ELF-1 (cell line): Measurements from ENCODE around the gene PPP1R14C.

Experiments
- DNase-seq: peaks from one replicate; pipeline ENCODE4 v3.0.0-alpha.2; 2016; ENCODE audit warnings: low read depth, low spot score

The PPP1R14C gene

DNA sequence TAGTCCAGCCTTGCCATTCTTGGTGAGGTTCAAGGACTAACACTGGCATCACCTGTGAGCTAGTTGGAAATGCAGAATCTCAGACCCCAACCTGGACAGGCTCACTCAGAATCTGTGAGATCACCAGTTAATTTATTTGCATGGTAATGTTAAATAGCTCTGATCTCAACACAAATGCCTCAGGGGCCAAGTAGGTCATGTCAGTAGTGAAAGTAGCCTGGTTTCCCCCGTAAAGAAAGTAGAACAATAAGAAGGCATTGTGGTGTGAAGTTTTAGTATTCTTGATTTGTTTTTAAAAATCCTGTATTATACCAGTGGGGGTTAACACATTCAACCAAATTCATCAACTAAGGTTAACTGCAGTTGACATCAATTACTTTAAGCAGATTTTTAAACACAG lies 105.5 kb downstream of the PPP1R14C start:
- DNase-seq = no peak

DNA sequence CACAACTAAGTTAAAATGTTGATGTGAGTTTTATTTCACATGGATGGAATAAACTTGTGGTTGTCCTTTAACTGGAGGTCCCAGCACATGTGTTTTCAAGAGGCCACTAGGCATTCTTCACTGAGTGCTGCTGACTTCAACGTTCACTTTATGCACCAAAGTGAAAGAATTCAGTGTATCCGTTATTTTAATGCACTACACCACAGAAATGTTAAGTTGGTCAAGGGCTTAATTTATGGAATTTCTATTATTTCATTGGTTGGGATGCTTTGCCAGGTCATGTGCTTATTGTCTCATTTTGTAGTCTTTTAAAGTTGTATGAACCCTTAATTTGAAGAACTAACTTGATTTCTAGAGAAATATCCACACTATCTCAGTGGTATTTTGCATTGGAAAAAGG lies 106.4 kb downstream of the PPP1R14C start:
- no peak for DNase-seq

- no peak for DNase-seq
Observed at GRCh38 chr6:150250826-150251225, 108.0 kb downstream of the PPP1R14C start.

DNA sequence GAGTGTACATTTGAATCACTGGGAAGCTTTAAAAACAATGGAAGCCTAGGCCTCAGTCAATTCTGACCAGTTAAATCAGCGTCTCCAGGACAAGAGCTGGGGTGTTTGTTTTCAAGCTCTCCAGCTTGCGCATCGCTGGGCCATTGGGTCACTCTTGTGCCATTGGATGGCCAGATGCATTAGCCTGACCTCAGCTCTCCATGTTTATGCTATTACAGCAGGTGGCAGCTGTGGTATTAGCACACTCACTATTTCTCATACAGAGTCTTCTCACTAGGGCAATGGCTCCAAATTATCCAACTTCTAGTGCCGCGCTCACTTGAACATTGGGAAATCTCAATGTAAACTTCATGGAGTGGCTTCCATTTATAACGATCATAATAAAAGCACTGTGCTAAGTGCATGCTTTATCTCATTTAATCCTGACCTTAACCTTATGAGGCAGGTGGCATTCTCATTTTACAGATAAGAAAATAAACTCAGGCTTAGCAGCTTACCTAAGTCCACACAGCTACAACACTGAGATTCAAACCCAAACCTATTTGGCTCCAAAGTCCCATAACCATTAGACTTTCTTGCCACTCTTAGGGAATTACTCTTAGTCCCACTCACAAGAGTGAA lies 108.8 kb downstream of the PPP1R14C start:
- DNase-seq = no peak

DNA sequence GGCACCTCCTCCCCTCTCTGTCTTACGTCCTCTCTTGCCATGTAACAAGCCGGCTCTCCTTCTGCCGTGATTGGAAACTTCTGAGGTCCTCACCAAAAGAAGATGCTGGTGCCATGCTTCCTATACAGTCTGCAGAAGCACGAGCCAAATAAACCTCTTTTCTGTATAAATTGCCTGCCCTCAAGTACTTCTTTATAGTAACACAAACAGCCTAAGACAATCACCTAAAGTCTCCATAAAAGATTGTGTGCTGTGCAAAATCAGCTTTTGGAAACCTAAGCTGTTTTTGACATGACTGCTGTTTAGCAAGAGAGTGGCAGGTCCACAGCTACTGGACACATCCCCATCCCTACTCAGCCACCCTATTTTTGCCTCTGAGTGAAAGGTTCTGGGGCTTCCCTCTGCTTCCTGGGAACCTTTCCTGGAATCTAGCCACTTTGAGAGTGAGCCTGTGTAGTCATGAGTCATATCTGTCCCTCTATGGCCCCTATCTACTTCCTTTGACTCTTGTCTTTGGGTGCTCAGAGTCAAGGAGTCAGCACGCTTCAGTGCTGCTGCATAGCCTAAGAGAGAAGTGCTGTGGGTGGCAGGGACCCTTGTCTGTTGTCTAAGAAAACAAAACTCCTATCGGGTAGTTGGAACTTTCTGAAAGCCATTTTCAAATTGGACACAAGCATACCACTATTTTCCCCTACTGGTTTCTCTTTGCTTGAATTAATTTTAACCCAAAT lies 110.0 kb downstream of the PPP1R14C start:
- DNase-seq = no peak

DNA sequence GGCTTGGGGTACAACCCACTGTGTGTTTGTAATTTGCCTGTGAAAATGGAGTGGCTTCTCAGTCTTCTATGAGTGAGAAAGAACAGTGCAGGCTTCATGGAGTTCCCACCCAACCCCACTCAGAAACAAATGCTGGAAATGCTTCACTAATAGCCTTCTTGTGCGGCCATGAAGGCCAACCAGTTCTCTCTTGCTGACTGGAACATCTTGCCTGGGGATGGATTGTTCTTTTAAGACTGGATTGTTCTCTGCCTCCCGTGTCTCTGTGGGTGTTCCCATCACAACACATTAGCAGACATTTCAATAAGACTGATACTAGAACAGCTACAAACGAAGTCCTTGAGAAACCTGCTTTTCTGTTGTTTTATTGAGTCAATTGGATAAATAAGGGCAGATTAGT lies 110.6 kb downstream of the PPP1R14C start:
- no peak for DNase-seq

DNA sequence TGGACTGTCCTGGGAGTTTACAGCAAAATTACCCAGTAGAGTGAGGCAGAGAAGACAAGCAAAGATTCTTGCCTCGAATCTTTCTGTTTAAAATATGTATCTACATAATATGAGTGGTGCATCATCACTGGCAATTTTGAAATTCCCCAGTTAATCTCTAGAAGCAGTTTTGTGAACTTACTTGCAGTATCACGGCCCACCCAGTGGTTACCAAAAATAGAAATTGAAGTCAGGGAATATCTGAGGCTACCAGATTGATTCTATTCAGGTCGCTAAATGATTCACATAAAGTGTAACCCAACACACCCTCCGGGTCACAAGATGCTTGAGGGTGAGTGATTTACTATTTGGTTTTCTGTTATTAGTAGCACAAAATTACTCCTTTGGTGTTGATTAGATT lies 111.9 kb downstream of the PPP1R14C start:
- no peak for DNase-seq

GRCh38 chr6:150255840-150256239 lies 113.0 kb downstream of the PPP1R14C start:
- DNase-seq = no peak

- no peak for DNase-seq
Observed at GRCh38 chr6:150256618-150257272, 113.9 kb downstream of the PPP1R14C start.

GRCh38 chr6:150258381-150258780 lies 115.5 kb downstream of the PPP1R14C start:
- no peak for DNase-seq

DNA sequence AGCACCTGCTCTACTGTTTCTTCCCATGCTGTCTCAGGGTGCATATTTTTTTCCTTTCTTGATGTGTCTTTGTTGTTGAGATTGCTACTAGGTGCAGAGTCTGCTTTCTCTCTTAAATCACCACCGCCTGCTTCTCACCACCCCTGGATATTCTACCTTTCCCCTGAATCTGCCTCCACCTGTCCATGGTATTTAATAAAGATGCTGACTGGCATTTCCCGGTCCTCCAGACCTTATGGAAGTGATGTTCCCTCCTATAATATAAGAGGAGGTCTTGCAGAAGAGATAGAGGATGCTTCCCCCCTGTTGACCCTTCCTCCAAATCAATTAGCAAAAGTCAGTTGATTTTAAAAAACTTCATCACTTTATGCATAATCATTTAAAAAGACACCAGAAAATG lies 118.1 kb downstream of the PPP1R14C start:
- no peak for DNase-seq

- DNase-seq = no peak
Observed at GRCh38 chr6:150261997-150262697, 119.3 kb downstream of the PPP1R14C start.

- no peak for DNase-seq
Observed at GRCh38 chr6:150263765-150264404, 121.0 kb downstream of the PPP1R14C start.

GRCh38 chr6:150266309-150266708 lies 123.5 kb downstream of the PPP1R14C start:
- no peak for DNase-seq

DNA sequence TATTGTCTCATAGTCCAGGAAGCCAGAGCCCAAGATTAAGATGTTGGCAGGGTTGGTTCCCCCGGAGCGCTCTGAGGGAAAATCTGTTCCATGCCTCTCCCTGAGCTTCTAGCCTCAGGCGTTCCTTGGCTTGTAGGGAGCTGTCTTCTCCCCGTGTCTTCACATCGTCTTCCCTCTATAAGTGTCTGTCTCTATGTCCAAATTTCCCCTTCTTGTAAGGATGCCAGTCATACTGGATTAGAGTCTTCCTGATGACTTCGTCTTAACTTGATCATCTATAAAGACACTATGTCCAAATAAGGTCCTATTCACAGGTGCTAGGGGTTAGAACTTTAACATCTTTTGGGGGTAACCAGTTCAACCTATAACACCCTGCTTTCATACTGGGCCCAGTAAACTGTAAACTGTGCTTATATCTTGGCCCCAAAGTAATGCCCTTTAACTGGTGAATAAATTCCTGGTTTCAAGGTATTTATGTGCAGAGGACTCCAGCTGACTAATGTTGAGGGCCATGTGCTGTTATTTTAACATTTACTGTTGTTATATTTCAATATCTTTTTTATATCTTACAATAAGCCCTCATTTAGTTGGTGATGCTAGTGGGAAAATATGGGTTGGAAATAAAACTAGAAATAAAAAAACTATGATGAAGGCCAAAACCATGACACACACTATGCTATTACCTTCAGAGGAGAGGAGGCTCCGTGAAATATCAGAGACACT lies 124.3 kb downstream of the PPP1R14C start:
- DNase-seq = no peak

GRCh38 chr6:150267686-150268561 lies 125.1 kb downstream of the PPP1R14C start:
- DNase-seq = no peak

DNA sequence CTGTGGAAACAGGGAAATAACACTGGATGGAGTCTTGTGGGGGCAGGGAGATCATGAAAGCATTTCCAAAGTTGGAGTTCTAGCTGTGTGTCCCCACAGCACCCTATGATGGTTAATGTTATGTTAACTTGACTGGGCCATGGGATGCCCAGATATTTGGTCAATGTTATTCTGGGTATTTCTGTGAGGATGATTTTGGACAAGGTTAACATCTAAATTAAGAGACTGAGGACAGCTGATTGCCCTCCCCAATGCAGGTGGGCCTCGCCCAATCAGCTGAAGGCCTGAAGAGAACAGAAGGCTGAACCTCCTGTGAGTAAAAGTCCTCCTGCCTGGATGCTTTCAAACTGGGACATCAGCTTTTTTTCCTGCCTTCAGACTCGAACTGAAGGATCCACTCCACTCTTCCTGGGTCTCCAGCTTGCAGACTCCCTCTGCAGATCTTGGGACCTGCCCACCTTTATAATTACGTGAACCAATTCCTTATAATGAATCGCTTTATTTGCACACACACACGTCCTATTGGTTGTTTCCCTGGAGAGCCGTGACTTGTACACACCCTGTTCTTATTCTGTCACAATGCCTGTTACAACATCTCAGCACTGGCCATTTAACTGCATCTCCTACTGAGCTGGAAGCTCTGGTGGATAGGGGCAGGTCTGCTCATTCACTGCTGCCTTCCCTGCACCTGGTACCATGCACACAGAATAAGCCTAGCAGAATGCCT lies 126.4 kb downstream of the PPP1R14C start:
- no peak for DNase-seq

GRCh38 chr6:150269857-150270223 lies 127.0 kb downstream of the PPP1R14C start:
- no peak for DNase-seq

- DNase-seq = no peak
Observed at GRCh38 chr6:150270330-150271052, 127.6 kb downstream of the PPP1R14C start.
